Fibroblast of pulmonary artery (primary cell): ENCODE data around the gene NIPA2.
A peak's percentile ranks its signal among the peaks of the same experiment; 100 is the strongest.

Experiments
- DNase-seq: peaks from one replicate; pipeline ENCODE4 v3.0.0-alpha.2; 2010; ENCODE audit warnings: low read depth
- H3K4me3 ChIP-seq: replicated peaks from 2 replicates; pipeline ENCODE4 v1.5.1; 2011; ENCODE audit warnings: low read depth, mild to moderate bottlenecking, control low read depth, low read length, moderate library complexity
- CTCF ChIP-seq: IDR thresholded peaks from 2 replicates; pipeline ENCODE4 v1.5.1; 2011; ENCODE audit warnings: mild to moderate bottlenecking, control low read depth, low read length, inconsistent platforms; ENCODE audit errors: missing control alignments

Gene NIPA2

DNA sequence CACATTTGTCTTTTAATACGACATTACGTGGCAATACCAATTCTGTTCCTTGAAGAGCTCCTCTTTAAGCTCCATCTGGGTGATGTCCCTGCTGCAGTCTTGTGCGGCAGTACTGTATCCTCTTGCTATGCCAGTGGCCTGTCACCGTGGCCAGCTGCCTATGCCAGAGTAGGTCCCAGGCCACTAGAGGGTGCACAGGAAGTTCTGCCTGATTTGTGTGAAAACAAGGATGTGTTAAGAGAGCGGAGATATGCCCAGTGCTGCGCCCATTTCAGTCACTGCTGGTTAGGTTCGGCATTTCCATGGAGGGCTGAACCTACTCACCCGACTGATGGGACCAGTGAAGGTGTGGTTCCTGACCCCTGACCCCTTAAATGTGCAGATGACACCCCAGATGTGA lies 26.8 kb upstream of the NIPA2 start:
- peak; percentile 19 for DNase-seq
- H3K4me3 ChIP-seq = no peak overlapping the region
- TF ChIP-seq CTCF = peak; percentile 35

DNA sequence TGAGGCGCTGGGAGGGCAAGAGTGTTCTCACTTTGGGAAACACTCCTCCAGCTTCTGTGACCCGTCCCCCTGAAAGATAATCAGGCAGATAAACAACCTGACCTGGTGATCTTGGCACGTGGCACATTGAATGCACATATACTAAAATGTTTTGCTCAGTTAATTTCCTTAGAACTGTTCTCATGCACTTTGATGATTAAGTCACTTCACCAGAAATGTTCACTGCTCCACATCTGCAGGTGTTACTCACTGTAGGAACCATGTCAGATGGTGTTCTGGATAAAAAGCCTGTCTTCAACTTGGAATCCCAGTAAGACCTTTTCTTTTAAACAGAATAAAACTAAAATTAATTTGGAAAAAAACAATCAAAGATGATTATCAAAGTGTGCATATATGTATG lies 24.6 kb upstream of the NIPA2 start:
- TF ChIP-seq CTCF = no peak
- no peak for DNase-seq
- H3K4me3 ChIP-seq = no peak overlapping the region

GRCh38 chr15:22815766-22816165 lies 22.7 kb upstream of the NIPA2 start:
- DNase-seq = no peak
- H3K4me3 ChIP-seq = no peak overlapping the region
- TF ChIP-seq CTCF = no peak

- TF ChIP-seq CTCF = no peak
- no peak for DNase-seq
- H3K4me3 ChIP-seq = no peak overlapping the region
Observed at GRCh38 chr15:22819651-22820050, 18.8 kb upstream of the NIPA2 start.

DNA sequence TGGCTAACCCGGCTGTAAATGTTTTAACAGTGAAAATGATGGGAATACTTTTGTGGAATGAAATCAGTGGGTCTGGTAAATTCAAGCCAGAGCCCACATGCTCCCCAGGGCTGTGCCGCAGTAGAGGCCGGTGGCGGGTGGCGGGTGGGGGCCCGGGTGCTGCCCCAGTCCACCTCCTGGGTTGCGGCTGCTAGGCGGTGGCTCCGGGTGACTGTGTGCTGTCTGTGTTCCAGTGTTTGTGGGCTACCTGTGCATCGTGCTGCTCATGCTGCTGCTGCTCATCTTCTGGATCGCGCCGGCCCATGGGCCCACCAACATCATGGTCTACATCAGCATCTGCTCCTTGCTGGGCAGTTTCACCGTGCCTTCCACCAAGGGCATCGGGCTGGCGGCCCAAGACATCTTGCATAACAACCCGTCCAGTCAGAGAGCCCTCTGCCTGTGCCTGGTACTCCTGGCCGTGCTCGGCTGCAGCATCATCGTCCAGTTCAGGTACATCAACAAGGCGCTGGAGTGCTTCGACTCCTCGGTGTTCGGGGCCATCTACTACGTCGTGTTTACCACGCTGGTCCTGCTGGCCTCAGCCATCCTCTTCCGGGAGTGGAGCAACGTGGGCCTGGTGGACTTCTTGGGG lies 14.9 kb upstream of the NIPA2 start:
- no peak for TF ChIP-seq CTCF
- DNase-seq = no peak

GRCh38 chr15:22827125-22827524 lies 11.3 kb upstream of the NIPA2 start:
- DNase-seq = no peak
- no peak for TF ChIP-seq CTCF
- H3K4me3 ChIP-seq = no peak overlapping the region

More for the DNA sequence above, 14.9 kb upstream of the NIPA2 start:
- no peak overlapping the region for H3K4me3 ChIP-seq

DNA sequence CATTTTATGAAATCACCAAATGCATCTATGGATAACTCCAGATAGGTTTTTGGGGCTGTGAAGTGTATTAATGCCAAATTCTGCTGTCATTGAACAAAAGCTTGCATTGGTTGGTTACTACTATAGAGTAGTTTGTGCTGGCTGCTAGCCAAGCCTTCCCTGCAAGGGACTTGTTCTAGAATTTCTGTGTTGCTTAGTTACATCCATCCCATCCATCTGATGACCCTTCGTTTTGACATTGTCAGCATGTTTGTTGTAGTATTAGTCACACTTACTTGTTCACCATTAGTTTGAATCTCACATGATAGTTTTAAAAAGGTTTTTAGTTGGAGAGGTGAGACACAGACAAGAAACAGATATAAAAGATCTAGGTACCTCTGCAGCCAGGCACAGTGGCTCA lies 7.0 kb upstream of the NIPA2 start:
- no peak for TF ChIP-seq CTCF
- H3K4me3 ChIP-seq = no peak overlapping the region
- DNase-seq = peak; percentile 25
